ENCODE measurements around the gene HOXD3. TPM values are rescaled to one million over a fixed set of nuclear protein-coding genes. Genes with fewer than 3 reads are reported as not detected.

Gene HOXD3
- total and polyA plus RNA-seq, 2 of the 8 experiments (the other 6 are each of a cell fraction or from before 2014, with no cell fraction given): not detected

GRCh38 chr2:176146645-176147044 lies 10.5 kb upstream of the HOXD3 start:
- H3K9ac ChIP-seq (replicated peaks in 1 of 4; ENCODE audit: extremely low read depth in 1 of 4, low read depth in 3 of 4, low read length in 3 of 4): no peak overlapping the region
- FAIRE-seq (no peak), DNase-seq (ENCODE audit: low read depth in 1 of 2, low spot score in 2 of 2) (no peak)
- CTCF ChIA-PET (ENCODE audit: partially characterized antibody): interaction anchor here (0.7 to 9.2 kb wide), 6 partner anchors 15 to 492 kb away, joined by 3 to 119 read pairs (median 4); no protein-coding TSS in a partner anchor
- no peak overlapping the region for H2BK5ac ChIP-seq (ENCODE audit: low read depth, low read length)
- peaks cover 93 to 100% (median 99%) of the 10 kb centered on the region in 4 experiments for H3K27me3 ChIP-seq (replicated peaks in 1 of 4; ENCODE audit: control insufficient read depth in 3 of 4, extremely low read depth in 1 of 4, insufficient read depth in 3 of 4, low read length in 3 of 4)
- H3K4me3 ChIP-seq (ENCODE audit: extremely low read depth in 1 of 4, insufficient read depth in 2 of 4, low read depth in 3 of 4, low read length in 4 of 4): no peak overlapping the region
- H3K27ac ChIP-seq (ENCODE audit: low read depth, low read length): no peak overlapping the region
- H3K9me3 ChIP-seq (ENCODE audit: insufficient read depth in 2 of 2, low read depth in 1 of 2, low read length in 1 of 2): no peaks in the 10 kb centered on the region; a peak in 1 of 4 replicates
- H3K23me2 ChIP-seq (ENCODE audit: low read depth, low read length): peaks cover 2% of the 10 kb centered on the region; the same call in 1 of the 2 replicates
- no peak overlapping the region for H4K91ac ChIP-seq (replicated peaks; ENCODE audit: insufficient read length, low read length)
- H3K79me1 ChIP-seq (ENCODE audit: low read depth, low read length): no peaks in the 10 kb centered on the region
- no peak overlapping the region for H3K18ac ChIP-seq (ENCODE audit: extremely low read depth, low read length)
- no peak overlapping the region for H3K14ac ChIP-seq (ENCODE audit: insufficient read length)
- H3K56ac ChIP-seq (replicated peaks; ENCODE audit: insufficient read length, low read depth, low read length): no peak overlapping the region
- TF ChIP-seq SRF (IDR thresholded peaks at IDR 0.05; ENCODE audit: low read depth, low read length) (no peak), SUZ12 (IDR thresholded peaks at IDR 0.05; ENCODE audit: low read length) (peak; percentile 55; the same call in 1 of the 2 replicates), EZH2 (IDR thresholded peaks at IDR 0.05; ENCODE audit: low read depth, low read length, severe bottlenecking) (peak; percentile 64)
- no peak overlapping the region for H2AK5ac ChIP-seq (ENCODE audit: low read depth, low read length)
- no peak overlapping the region for H2AFZ ChIP-seq (ENCODE audit: low read length)
- H3K79me2 ChIP-seq (ENCODE audit: control insufficient read depth in 1 of 2, insufficient read depth in 2 of 2, low read length in 2 of 2): no peaks in the 10 kb centered on the region
- peaks cover 0 to 8% (median 0%) of the 10 kb centered on the region in 4 experiments; a peak in 1 of 8 replicates for H3K36me3 ChIP-seq (ENCODE audit: control insufficient read depth in 2 of 4, insufficient read depth in 4 of 4, low read length in 3 of 4)
- H2BK120ac ChIP-seq (replicated peaks; ENCODE audit: low read depth, low read length): no peak overlapping the region
- POLR2A ChIA-PET (ENCODE audit: partially characterized antibody): interaction anchor here (0.6 kb wide), 1 partner anchor 43 kb away, joined by 3 read pairs; no protein-coding TSS in a partner anchor
- peaks cover 17 to 27% of the 10 kb centered on the region in 2 experiments for H4K20me1 ChIP-seq (replicated peaks in 1 of 2; ENCODE audit: control insufficient read depth in 1 of 2, insufficient read depth in 2 of 2, low read length in 2 of 2)
- peaks cover 0 to 6% (median under 1%) of the 10 kb centered on the region in 4 experiments; a peak in 2 of 7 replicates for H3K4me1 ChIP-seq (replicated peaks in 1 of 4; ENCODE audit: control insufficient read depth in 3 of 4, insufficient read depth in 4 of 4, low read length in 3 of 4)
- no peak overlapping the region for H3K4ac ChIP-seq (replicated peaks; ENCODE audit: insufficient read length, low read depth, low read length)
- no peak overlapping the region for H3K4me2 ChIP-seq (ENCODE audit: insufficient read depth in 1 of 2, low read depth in 2 of 2, low read length in 2 of 2)
- no peak overlapping the region for H2BK12ac ChIP-seq (ENCODE audit: low read depth, low read length)
- H3K23ac ChIP-seq (ENCODE audit: insufficient read length): no peak overlapping the region
- H2BK15ac ChIP-seq (ENCODE audit: low read length): no peak overlapping the region
- H4K5ac ChIP-seq (ENCODE audit: insufficient read length, low read depth, low read length): no peak overlapping the region
- no peak overlapping the region for H2BK20ac ChIP-seq (ENCODE audit: low read length)
- no peak overlapping the region for H4K8ac ChIP-seq (ENCODE audit: extremely low read depth, insufficient read depth, low read length)
